ENCODE results near the gene TMEM233.
A peak's percentile ranks its signal among the peaks of the same experiment; 100 is the strongest.

The TMEM233 gene

DNA sequence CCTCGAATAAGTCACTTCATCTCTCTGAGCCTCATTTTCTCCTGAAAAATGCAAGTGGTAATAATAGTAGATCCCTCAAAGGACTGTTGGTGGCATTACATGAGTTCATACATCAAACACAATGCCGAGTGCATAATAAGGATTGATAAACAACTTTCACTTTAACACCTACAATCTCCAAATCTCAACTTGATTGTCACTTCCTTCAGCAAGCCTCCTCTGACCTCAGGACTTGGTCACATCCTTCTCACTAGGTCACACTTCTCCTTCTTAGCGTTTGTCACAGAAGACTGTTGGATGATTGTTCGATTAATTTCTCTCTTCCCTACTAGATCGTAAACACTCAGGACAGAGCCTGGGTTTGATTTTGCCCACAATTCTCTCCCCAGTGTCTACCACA is 66.5 kb downstream of the TMEM233 start:
- DNase-seq = peak; percentile 58

DNA sequence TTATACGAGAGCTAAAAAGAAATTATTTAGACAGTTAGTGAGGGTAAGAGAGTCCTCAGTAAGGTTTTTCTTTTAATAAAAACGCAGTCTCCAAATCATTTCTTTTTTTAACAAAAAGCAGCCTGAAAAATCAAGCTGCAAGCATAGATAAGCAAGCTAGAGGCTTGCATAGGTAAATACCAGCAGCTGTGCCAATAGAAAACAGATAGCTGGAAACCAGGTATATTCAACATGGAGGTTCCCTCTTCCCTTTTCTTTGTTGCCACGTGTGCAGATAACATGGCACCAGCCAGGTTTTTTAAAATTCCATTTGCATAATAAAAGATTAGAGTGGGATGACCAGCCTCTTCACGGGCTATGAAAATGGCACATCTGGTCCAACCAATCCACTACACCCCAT is 68.3 kb downstream of the TMEM233 start:
- DNase-seq = no peak

DNA sequence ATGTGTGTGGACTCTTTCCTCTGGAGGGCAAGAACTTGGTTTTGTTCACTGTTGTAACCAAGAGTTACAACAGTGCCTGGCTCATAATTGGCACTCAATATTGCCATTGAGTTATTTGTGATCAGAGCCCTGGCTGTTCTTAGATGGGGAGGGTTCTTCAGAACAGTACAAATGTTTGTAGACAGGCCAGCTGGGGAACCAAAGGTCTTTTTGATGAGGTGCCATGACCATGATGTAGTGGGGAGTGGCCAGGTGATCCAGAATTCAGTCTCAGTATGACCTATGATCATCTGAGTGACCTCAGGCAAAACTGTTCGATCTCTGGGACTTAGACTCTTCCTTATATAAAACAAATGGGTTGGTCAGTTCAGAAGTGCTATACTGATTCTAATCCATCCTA is 71.1 kb downstream of the TMEM233 start:
- DNase-seq = no peak

DNA sequence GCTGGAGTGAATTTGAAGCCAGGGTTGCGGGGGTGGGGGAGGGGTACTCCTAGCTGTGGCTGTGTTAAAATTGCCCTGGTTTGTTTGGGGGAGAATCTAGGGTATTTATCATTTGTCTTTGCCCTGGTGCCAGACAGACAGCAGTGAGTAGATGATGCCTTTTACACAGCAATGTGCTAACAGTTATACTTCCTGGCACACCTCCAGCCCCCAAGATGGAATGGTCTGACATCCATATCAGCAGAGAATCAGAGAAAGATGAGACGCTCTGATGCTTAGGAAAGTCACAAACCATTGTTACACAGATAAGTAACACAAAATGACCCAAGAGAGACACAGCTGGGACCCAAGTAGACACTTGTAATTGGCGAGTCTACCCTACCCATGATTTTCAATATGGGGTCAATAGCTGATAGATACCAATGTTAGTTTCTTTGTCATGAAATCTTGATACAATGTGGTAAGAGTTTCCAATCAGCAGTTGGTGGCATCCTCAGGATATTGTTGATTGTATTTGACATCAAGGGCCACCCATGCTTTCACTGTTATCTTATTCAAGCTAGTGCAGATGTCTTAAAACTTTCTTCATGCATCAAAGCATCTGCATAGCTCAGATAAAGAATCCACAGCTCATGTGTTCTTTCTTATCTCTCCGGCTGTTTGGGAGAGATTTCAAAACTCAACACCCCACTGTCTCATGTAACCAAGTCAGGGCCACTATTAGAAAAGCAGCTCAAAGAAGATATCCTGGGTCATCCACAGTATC is 71.8 kb downstream of the TMEM233 start:
- DNase-seq = peak; percentile 98

DNA sequence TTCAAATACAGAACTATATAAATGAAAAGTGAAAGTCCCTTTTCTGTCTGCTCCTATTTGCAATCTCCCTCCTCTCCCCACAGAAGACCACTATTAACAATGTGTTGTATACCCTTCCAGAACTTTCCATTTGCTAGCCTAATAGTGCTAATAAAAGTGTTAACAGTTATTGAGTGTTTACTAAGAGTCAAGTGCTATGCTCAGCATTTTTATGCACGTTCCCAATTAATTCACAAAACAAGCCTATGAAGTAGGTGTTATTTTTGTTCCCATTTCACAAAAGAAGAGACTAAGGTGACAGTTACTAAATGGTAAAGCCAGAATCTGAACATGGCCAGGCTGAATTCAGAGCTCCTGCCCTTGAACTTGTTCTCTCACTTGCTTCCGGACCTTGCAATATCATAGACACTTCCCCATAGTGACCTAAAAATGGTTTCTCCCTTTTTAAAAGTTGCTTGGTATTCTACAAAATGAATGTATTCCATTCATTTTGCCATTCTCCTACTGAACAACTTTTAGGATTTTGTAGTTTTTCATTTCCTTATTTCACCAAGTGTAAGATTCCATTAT is 72.7 kb downstream of the TMEM233 start:
- DNase-seq = peak; percentile 74

DNA sequence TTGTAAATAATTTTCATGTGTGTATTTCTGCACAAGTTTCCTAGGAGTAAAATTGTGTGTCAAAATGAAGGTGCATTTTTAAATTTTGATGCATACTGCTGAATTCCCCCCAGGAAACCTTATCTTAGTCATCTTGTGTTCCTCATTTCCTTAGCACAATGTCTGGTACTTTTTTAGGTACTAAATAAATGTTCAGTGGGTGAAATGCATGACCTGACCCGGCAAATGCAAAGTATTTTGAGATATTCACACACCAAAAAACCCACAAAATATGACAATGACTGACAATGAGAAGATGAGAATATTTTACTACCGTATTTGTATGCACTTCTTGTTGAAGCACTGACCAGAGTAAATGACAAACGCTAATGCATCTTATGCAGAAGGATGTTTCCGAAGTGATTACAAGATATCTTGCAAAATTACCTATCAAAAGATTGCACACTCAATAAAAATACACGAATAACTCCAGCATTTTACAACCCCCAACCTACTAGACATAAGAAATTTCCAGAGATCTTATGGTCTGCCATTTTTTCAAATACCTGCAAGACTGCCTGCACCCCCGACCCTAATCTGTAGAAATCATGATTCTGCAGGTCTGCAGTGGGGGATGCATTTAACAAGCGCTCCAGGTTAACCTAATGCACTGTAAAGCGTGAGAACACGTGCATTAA is 73.5 kb downstream of the TMEM233 start:
- no peak for DNase-seq

DNA sequence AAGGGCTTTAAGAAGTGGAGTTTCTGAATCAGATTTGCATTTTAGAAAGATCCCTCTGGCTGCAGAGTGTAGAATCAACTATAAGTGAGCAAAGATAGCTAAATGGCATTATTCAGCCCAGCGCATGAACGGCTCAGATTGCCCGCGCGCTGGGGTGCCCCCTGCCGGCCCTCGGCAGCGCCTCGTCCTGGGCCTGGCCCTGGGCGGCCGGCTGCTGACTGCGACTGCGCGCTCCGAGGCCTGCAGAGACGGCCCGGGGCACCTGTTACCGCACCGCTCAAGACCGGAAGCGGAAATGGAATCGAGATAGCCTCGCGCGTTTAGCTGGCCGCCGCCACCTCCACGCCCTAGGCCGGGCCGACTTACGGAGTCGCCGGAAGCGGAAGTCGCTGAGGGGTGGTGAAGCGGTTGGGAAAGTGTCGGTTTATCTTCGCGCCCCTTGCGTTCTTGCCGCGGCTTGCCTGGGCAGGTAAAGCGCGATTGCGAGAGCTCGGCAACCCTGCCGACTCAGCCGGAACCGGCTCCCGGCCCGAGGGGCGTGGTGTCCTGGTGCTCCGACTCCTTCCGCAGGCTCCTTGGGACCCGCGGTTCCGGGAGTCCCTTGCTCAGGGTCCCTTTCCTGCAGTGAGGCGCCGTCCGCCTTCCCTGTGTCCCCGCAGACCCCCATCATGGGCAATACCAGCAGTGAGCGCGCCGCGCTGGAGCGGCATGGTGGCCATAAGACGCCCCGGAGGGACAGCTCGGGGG is 74.2 kb downstream of the TMEM233 start, which contains the start of gene PRKAB1:
Gene PRKAB1 (plus strand): TSS at position 557 of the 747 bp plus-strand sequence. CDS start 112 bp downstream, at position 669.
- peak; percentile 99 for DNase-seq

DNA sequence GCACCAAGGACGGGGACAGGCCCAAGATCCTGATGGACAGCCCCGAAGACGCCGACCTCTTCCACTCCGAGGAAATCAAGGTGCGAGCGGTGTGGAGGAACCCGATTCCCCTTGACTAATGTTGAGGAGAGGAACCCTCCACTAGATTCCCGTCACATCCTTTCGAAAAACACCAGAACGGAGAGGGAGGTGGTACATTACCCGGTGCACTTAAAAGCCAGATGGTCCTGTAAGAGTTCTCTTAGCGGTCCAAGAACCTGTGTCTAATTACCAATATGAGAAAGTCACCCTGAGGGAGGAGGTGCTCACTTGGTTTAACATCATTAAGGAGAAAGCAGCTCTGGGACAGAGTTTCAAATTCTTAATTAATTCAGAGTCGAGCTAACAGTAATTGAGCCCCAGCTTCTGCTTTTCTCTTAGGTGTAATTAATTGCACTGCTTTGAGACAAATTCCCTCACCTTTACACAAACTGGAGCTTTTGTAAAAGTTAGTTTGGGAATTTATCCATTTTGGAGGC is 74.8 kb downstream of the TMEM233 start:
- no peak for DNase-seq

DNA sequence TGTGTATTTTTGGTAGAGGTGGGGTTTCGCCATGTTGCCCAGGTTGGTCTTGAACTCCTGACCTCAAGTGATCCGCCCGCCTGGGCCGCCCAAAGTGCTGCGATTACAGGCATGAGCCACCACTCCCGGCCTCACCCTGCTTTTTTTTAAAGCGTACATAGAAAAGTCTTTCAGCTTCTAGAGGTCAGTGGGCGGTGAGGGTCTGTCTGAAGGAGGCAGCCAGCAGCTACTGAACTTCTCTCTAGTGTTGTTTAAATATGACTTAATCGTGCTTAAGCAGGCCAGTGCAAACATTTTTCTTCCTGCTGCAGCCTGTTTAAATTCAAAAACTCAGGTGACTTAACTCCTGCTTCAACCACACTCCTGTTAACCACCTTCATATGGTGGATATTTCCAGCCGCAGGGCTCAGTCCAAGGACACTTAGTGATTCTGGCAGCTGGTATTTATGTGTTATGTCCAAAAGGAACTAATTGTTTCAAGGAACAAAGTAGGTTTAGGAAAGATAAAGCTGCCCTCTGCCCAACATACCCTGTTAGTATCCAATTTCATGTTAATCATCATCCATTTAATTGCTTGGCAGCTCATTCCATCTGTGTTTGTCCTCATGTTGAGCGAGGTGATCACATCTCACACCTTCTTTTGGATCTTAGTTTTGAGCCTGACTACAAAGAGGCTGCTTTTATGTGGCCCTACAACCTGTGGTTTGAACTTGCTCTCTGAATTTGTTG is 76.3 kb downstream of the TMEM233 start:
- no peak for DNase-seq

DNA sequence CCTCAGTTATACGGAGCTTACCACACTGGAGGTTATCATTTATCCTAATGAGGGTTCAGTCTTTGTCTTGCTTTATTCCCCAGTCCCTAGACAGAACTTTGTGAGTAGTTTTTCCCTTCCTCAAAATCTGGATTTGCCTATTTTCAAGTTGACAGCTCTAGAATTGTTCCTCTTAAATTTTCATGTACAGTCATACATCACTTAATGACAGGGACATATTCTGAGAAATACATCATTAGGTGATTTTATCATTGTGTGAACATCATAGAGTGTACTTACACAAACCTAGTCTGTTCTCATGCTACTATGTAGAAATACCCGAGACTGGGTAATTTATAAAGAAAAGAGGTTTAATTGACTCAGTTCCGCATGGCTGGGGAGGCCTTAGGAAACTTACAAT is 77.5 kb downstream of the TMEM233 start:
- DNase-seq = no peak

DNA sequence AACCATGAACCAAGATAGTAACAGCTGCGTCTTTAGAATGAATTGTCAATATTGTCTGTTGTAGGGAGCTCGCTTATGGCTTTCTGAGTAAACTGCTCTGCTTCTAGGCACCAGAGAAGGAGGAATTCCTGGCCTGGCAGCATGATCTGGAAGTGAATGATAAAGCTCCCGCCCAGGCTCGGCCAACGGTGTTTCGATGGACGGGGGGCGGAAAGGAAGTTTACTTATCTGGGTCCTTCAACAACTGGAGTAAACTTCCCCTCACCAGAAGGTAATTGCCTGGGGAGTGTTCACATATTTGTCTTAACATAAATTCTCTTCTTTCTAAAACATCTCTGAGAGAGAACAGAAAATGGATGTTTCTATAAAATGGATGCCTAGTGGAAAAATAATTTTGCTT is 78.6 kb downstream of the TMEM233 start:
- peak; percentile 80 for DNase-seq

DNA sequence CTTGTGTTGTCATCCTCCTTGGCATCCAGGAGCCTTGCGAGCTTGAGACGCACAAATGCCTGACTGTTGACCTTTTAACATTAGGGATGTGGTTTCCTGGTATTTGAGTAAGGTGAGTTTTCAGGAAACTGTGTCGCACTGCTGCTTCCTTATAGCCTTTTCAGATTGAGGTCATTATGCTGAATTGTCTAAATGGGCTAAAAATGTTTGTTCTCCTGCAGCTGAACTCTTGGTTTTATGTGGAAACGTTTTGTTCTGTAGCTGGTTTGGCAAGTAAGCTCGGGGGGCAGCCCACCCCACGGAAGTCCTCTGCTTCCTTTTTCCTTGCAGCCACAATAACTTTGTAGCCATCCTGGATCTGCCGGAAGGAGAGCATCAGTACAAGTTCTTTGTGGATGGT is 80.1 kb downstream of the TMEM233 start:
- no peak for DNase-seq

DNA sequence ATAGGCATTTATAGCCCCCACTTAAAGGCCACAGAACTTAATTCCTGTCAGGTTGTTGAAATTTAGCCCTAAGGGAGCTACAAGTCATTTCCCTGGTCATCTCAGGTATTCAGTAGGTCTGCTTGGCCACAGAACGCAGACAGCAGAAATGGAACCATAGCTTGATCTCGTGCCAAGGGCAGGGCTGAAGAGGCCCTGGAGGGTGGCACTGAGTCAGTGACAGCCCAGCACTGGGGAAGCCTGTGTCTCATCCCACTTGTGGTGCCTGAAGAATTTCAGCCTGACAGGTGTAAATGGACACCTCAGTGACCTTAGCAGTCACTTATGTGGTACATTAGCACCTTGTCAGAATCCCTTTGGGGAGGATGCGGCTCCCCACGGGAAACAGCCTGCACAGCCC is 81.0 kb downstream of the TMEM233 start:
- DNase-seq = no peak

DNA sequence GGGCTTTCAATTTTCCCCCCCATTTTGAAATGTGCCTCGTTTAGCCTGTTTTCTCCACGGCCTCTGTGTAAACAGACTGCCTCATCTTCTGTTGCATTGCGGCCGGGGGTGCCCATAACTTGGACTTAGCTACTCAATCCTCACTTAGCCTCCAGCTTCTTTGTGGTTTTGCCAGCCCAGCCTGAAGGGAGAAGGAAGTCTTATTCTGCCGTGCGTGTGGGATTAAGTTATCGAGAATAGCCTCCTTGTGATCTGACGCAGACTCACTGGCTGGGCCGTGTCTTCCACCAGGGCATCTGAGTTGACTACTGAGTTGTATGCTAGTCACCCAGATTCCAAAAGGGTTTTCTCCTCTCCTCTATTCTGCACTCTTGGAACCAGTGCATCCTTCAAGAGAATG is 82.4 kb downstream of the TMEM233 start:
- DNase-seq = no peak

DNA sequence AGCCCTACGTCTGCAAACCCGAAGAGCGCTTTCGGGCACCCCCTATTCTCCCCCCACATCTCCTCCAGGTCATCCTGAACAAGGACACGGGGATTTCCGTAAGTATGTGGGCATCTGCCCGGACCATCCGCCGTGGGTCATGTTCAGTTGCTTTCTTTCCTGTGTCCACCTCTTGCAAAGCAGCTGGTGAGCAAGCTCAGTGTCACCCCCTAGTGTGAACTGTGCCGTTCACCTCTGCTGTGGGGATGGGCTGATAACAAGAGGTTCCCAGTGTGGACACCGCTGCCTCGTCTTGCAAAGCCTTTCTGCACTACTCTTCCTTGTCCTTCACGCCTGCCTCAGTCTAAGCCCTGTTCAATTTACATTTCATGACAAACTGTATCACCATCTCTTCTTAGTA is 83.0 kb downstream of the TMEM233 start:
- no peak for DNase-seq

DNA sequence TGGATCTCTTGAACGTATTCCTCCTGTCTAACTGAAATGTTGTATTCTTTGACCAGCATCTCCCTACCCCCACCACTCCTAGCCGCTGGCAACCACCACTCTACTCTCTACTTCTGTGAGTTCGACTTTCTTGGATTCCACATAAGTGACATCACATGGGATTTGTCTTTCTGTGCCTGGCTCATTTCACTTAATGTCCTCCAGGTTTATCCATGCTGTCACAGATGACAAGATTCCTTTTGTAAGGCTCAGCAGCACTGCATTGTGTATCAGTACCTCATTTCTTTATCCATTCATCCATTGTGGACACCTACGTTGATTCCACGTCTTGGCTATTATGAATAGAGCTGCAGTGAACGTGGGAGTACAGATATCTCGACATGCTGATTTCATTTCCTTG is 84.9 kb downstream of the TMEM233 start:
- no peak for DNase-seq

DNA sequence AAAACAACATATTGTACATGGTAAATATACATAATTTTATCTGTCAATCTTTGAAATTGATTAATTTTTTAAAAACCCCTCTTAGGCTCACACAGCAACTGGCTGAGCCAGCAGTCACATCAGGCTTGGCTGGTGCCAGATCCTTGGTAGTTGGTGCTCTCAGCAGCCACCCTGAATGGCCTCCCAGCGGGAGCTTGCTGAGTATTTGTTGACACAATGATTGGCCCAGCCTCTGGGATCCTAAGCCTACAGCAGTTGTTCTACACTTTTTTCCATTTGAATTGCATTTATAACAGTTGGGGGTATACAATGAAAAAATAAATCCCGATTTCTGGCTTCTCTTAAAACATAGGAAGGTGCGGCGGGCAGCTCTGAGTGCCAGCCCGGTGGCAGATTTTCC is 85.5 kb downstream of the TMEM233 start:
- no peak for DNase-seq

DNA sequence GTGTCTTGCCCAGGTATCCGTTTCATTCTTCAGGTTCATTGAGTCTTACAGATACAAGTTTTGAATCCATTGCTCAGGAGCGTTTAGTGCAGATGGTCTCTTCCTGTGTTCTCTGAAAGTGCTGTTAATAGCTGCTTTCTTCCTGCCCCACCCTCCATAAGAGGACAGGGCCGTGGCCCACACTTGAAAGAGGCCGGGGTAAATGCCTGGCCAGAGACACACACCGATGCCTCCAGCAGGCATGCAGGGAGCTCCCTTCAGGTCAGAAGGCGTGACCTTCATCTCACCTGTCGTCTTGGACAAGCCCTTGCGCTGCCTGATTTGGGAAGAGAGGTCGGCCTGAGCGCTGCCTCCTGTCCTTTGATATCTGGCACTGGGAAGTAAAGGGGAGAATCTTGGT is 85.9 kb downstream of the TMEM233 start:
- DNase-seq = no peak

DNA sequence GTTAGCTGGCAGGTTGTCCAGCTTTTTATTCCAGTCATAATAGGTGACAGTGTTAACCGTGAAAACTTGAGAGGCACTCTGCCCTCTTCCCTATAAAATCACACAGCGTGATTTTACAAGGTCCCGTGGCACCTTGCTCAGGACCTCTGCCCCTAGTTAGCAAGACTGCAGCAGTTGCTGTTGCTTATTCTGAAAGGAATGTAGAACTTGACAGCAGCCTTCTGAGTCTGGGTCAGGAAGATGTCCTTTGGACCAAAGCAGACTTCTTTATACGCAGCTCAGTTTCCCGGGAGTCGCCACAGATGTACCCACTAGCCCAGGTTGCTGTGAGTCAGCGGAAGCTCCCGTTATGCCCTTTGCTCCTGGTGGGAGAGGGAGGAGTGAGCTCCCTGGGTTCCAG is 87.5 kb downstream of the TMEM233 start:
- no peak for DNase-seq

DNA sequence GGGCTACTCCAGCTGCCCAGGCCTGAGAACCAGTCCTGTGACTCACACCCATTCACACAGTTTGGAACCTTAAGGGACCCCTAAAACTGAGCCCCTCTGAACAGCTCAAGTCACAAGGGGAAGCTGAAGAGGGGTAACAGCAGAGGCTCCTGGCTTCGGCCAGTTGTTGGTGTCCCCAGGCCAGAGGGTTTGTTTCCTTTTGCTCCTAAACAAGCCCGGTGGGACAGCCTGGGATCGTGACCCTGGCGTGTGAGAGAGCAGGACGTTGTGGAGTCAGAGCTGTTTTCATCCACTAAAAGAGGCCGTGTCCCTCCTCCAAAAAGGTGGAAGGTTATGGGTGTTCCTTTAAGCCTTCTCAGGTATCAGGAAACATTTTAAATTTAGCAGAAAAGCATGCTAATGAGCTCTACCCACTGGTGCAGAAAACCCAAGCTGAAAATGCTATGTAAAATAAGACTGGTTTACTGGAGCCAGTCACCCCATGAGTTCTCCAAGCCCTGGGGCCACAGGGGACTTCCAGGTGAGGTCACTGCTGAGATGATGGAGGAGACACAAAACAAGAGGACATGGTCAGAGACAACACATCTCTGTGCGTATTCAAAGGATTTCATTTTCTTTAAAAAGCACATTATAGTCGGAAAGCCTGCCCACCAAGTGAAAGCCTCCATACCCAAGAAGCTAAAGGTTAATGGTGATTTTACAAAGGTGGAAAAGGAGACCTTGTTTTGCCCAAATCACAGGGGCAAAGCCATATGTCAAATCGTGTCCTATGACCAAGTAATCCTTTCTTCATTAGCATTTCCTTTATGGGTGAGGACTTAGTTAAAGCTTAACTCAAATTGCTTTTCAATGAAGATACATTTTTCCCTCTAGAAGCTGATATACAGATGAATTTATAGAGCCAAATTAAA is 88.4 kb downstream of the TMEM233 start:
- DNase-seq = no peak

DNA sequence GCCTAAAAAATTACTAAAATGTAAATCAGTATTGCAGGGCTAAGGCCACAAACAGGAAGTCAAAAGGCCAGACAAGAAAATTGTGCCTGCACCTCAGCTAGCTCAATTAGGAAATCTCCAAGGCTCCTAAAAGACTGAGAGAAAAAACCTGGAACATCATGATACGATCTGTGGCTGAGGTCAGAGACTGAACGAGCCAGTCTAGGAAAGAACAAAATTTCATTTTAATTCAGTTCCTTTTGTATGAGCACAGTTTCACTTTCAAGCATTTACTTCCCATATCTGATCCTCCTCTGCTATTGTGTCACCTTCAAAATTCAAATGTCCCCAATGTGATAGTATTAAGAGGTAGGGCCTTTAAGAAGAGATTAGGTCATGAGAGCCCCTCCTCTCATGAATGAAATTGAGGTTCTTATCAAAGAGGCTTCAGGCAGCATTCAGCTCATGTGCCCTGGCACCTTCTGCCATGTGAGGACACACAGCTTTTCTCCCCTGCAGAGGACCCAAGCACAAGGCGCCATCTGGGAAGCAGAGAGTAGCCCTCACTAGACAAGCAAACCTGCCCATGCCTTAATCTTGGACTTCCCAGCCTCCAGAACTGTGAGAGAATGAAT is 89.2 kb downstream of the TMEM233 start:
- peak; percentile 82 for DNase-seq
